Keratinocyte (primary cell): Measurements from ENCODE around the gene TELO2. TPM values are rescaled to one million over a fixed set of nuclear protein-coding genes. Genes with fewer than 3 reads are reported as not detected.

Experiments used
- DNase-seq: peaks from one replicate; pipeline ENCODE4 v3.0.0-alpha.2; 2011; ENCODE audit warnings: low read depth, missing footprints, low spot score
- FAIRE-seq: peaks from 2 replicates; lab custom pipeline; 2011; peaks lifted over from hg19 to GRCh38; lab: Jason Lieb, UNC
- H2AFZ ChIP-seq: 2 replicates; pipeline ENCODE4 v1.6.0; 2012; ENCODE audit warnings: low read length, control low read depth, inconsistent platforms; ENCODE audit not compliant: control insufficient read depth
- H3K27ac ChIP-seq: 2 replicates; pipeline ENCODE4 v1.5.1; 2011; ENCODE audit warnings: low read length; ENCODE audit not compliant: control insufficient read depth, insufficient read depth
- H3K27me3 ChIP-seq: 3 replicates; pipeline ENCODE4 v1.6.0; 2011; ENCODE audit warnings: low read length; ENCODE audit not compliant: control insufficient read depth, insufficient read depth; ENCODE audit errors: extremely low read depth
- H3K36me3 ChIP-seq, 2 experiments: 2 replicates in 1 of 2; 3 replicates in 1 of 2; pipeline ENCODE4 v1.5.1; 2011; ENCODE audit warnings: low read length in 2 of 2, mild to moderate bottlenecking in 1 of 2; ENCODE audit not compliant: control insufficient read depth in 2 of 2, insufficient read depth in 2 of 2; ENCODE audit errors: extremely low read depth in 1 of 2
- H3K4me1 ChIP-seq: 3 replicates; pipeline ENCODE4 v1.5.1; 2011; ENCODE audit warnings: low read length; ENCODE audit not compliant: control insufficient read depth, insufficient read depth; ENCODE audit errors: extremely low read depth
- H3K4me2 ChIP-seq: 3 replicates; pipeline ENCODE4 v1.6.0; 2011; ENCODE audit warnings: low read depth, low read length; ENCODE audit not compliant: control insufficient read depth, insufficient read depth; ENCODE audit errors: extremely low read depth
- H3K4me3 ChIP-seq, 3 experiments: fragments of 200-600 bp in 1 of 3; sonication (generic) in 1 of 3; 2 replicates in 2 of 3; 3 replicates in 1 of 3; pipeline ENCODE4 v1.5.1; 2011 to 2016; ENCODE audit warnings: low read length in 3 of 3, mild to moderate bottlenecking in 3 of 3, control low read depth in 2 of 3, inconsistent platforms in 1 of 3, low read depth in 1 of 3, mixed read lengths in 1 of 3, mixed run types in 1 of 3, moderate library complexity in 1 of 3; ENCODE audit not compliant: control insufficient read depth in 2 of 3, insufficient read depth in 2 of 3; ENCODE audit errors: extremely low read depth in 1 of 3
- H3K79me2 ChIP-seq: 2 replicates; pipeline ENCODE4 v1.6.0; 2012; ENCODE audit warnings: low read length; ENCODE audit not compliant: control insufficient read depth, insufficient read depth
- H3K9ac ChIP-seq: 3 replicates; pipeline ENCODE4 v1.6.0; 2011; ENCODE audit warnings: low read length; ENCODE audit not compliant: control insufficient read depth, insufficient read depth; ENCODE audit errors: extremely low read depth
- H3K9me1 ChIP-seq: 3 replicates; pipeline ENCODE4 v1.6.0; 2011; ENCODE audit warnings: low read length; ENCODE audit not compliant: control insufficient read depth, insufficient read depth; ENCODE audit errors: extremely low read depth
- H3K9me3 ChIP-seq: 2 replicates; pipeline ENCODE4 v1.5.1; 2012; ENCODE audit warnings: low read depth, low read length; ENCODE audit not compliant: control insufficient read depth
- H4K20me1 ChIP-seq: 3 replicates; pipeline ENCODE4 v1.6.0; 2011; ENCODE audit warnings: low read length; ENCODE audit not compliant: control insufficient read depth, insufficient read depth; ENCODE audit errors: extremely low read depth
- CTCF ChIP-seq, 3 experiments: IDR thresholded peaks in 1 of 3; conservative IDR thresholded peaks in 1 of 3; optimal IDR thresholded peaks in 1 of 3; 2 replicates in 2 of 3; 3 replicates in 1 of 3; pipeline versions ENCODE3 to v1.5.1; 2011; ENCODE audit warnings: low read length in 3 of 3, mild to moderate bottlenecking in 3 of 3, moderate library complexity in 2 of 3, control low read depth in 1 of 3, inconsistent platforms in 1 of 3; ENCODE audit not compliant: insufficient read depth in 2 of 3; ENCODE audit errors: extremely low read depth in 1 of 3
- EZH2 ChIP-seq: IDR thresholded peaks from one replicate; pipeline ENCODE4 v1.6.1; 2012; ENCODE audit warnings: inconsistent platforms, mild to moderate bottlenecking, low read length, moderate library complexity
- dilution Hi-C: fragments of 300-500 bp; cut with MboI; formaldehyde crosslinking; loops from one replicate; pipeline ENCODE4 v1.7.0; 2020; ENCODE audit warnings: low sequenced_read_pairs; ENCODE audit not compliant: extremely low pct_ligation_motif_present
- polyA plus RNA-seq, 5 experiments: library from polyadenylated mRNA; depleted of rRNA in 3 of 5; stranded (reverse) in 3 of 5; stranded (forward) in 1 of 5; unstranded in 1 of 5; fragments of >200 nt; gene quantifications; 1 replicate in 1 of 5; 2 replicates in 3 of 5; 3 replicates in 1 of 5; pipeline versions ENCODE4 v1.2.1 to v1.2.3, GENCODE V29; 2011 to 2012; ENCODE audit warnings: missing spikeins in 2 of 5, low read depth in 1 of 5, low replicate concordance in 1 of 5

TELO2 gene
- polyA plus RNA-seq, 1 donor (not counting 4 experiments of a cell fraction or from before 2014, with no cell fraction given): 7.9 TPM

GRCh38 chr16:1470481-1471251, 22.5 kb upstream of the TELO2 start:
- no peak overlapping the region for H2AFZ ChIP-seq
- no peaks in the 10 kb centered on the region for H4K20me1 ChIP-seq
- H3K4me2 ChIP-seq: no peak overlapping the region
- peaks cover 59% of the 10 kb centered on the region for H3K79me2 ChIP-seq
- no peaks in the 10 kb centered on the region for H3K36me3 ChIP-seq
- no peak overlapping the region for H3K27ac ChIP-seq
- H3K9ac ChIP-seq: no peak overlapping the region
- FAIRE-seq: no peak
- no peak overlapping the region for H3K4me3 ChIP-seq
- TF ChIP-seq CTCF (optimal IDR thresholded peaks at IDR 0.05 in 1 of 3, IDR thresholded peaks at IDR 0.05 in 1 of 3, conservative IDR thresholded peaks at IDR 0.05 in 1 of 3; ENCODE audit: extremely low read depth in 1 of 3, insufficient read depth in 2 of 3, low read length in 3 of 3) (no peak), EZH2 (no peak)
- H3K9me1 ChIP-seq: no peaks in the 10 kb centered on the region
- peaks cover 12% of the 10 kb centered on the region for H3K4me1 ChIP-seq
- dilution Hi-C loops: no loop called here
- H3K9me3 ChIP-seq: no peaks in the 10 kb centered on the region
- H3K27me3 ChIP-seq: no peaks in the 10 kb centered on the region
- DNase-seq: no peak

- TF ChIP-seq CTCF (optimal IDR thresholded peaks at IDR 0.05 in 1 of 3, IDR thresholded peaks at IDR 0.05 in 1 of 3, conservative IDR thresholded peaks at IDR 0.05 in 1 of 3; ENCODE audit: extremely low read depth in 1 of 3, insufficient read depth in 2 of 3, low read length in 3 of 3) (no peak), EZH2 (no peak)
- H3K9me3 ChIP-seq: no peaks in the 10 kb centered on the region
- no peak overlapping the region for H2AFZ ChIP-seq
- H3K27me3 ChIP-seq: no peaks in the 10 kb centered on the region
- peaks cover 54% of the 10 kb centered on the region for H3K79me2 ChIP-seq
- H3K9me1 ChIP-seq: no peaks in the 10 kb centered on the region
- no peak overlapping the region for H3K4me2 ChIP-seq
- no peak overlapping the region for H3K9ac ChIP-seq
- H3K36me3 ChIP-seq: no peaks in the 10 kb centered on the region
- no peaks in the 10 kb centered on the region for H4K20me1 ChIP-seq
- no peak overlapping the region for H3K4me3 ChIP-seq
- dilution Hi-C loops: no loop called here
- FAIRE-seq (no peak), DNase-seq (no peak)
- peaks cover 14% of the 10 kb centered on the region for H3K4me1 ChIP-seq
- no peak overlapping the region for H3K27ac ChIP-seq
Observed at GRCh38 chr16:1471569-1472194, 21.5 kb upstream of the TELO2 start.
